Lower leg skin (tissue), 4 donors: ENCODE measurements around the gene KRTAP13-3. TPM values are rescaled to one million over a fixed set of nuclear protein-coding genes. Genes with fewer than 3 reads are reported as not detected.

Source experiments
- DNase-seq, 2 donors: peaks; one replicate each; pipeline ENCODE4 v3.0.0-alpha.2; 2019; ENCODE audit warnings: low spot score in 2 of 2
- H3K4me3 ChIP-seq: fragments of 200-600 bp; sonication (generic); 2 replicates; pipeline ENCODE4 v1.5.1; 2017; ENCODE audit warnings: mild to moderate bottlenecking, low read depth; ENCODE audit not compliant: poor library complexity, severe bottlenecking
- CTCF ChIP-seq, 3 donors: fragments of 450-650 bp; IDR thresholded peaks; one replicate each; pipeline ENCODE4 v1.5.1; 2016; ENCODE audit warnings: antibody characterized with exemption in 3 of 3, mild to moderate bottlenecking in 3 of 3, moderate library complexity in 2 of 3
- POLR2A ChIP-seq, 2 donors: fragments of 450-650 bp; IDR thresholded peaks; one replicate each; pipeline ENCODE4 v1.6.1; 2016 to 2017; ENCODE audit warnings: antibody characterized with exemption in 2 of 2, mild to moderate bottlenecking in 1 of 2, moderate library complexity in 1 of 2
- WGBS, 2 donors: methylation state at CpG; one replicate each; pipeline ENCODE4 v1.1.5; 2018; 5-methylcytosine and 5-hydroxymethylcytosine counted together
- intact Hi-C: fragments of 100-400 bp; cut with DNase I; formaldehyde crosslinking; loops from one replicate; pipeline ENCODE4 v1.15.0; 2023; ENCODE audit warnings: low total_unique reads
- total RNA-seq, 4 donors: library from RNA; depleted of rRNA; stranded (reverse); fragments of >200 nt; gene quantifications; one replicate each; pipeline ENCODE4 v1.1.0, GENCODE V29; 2016

KRTAP13-3 gene
- total RNA-seq, 4 donors from 2014 or later, result not detected

GRCh38 chr21:30430170-30430655 is 4.5 kb upstream of the KRTAP13-3 start, which contains the start of gene KRTAP13-4:
TSS of gene KRTAP13-4 (plus strand) at chr21:30430220. CDS start at chr21:30430276, 56 bp downstream.
- WGBS, 2 donors, result 81 to 83% methylated on average over 9 of the region's 9 CpGs
- intact Hi-C loops, result no loop called here
- DNase-seq, result no peak
- H3K4me3 ChIP-seq, result no peak within 1 kb of the TSS
- TF ChIP-seq CTCF (IDR thresholded peaks at IDR 0.05) (no peak), POLR2A (IDR thresholded peaks at IDR 0.05) (no peak)

- intact Hi-C loops, result no loop called here
- no peak for DNase-seq
- H3K4me3 ChIP-seq, result no peak overlapping the region
- TF ChIP-seq POLR2A (IDR thresholded peaks at IDR 0.05), result no peak
- no peak for TF ChIP-seq CTCF (IDR thresholded peaks at IDR 0.05)
- 79% methylated on average over 3 of the region's 3 CpGs for WGBS, 2 donors
These were observed 1.0 kb upstream of the KRTAP13-3 start for GRCh38 chr21:30426731-30427130.

- DNase-seq, result no peak
- intact Hi-C loops, result no loop called here
- H3K4me3 ChIP-seq, result no peak overlapping the region
- TF ChIP-seq POLR2A (IDR thresholded peaks at IDR 0.05) (no peak), CTCF (IDR thresholded peaks at IDR 0.05) (no peak)
- 77 to 88% methylated on average over 5 of the region's 5 CpGs for WGBS, 2 donors
These were observed 9.7 kb downstream of the KRTAP13-3 start for GRCh38 chr21:30415993-30416392.

GRCh38 chr21:30408782-30409494 is 16.8 kb downstream of the KRTAP13-3 start:
- WGBS, 2 donors, result 39 to 46% methylated on average over 11 to 14 of the region's 14 CpGs
- intact Hi-C loops, result no loop called here
- DNase-seq, result no peak
- no peak overlapping the region for H3K4me3 ChIP-seq
- TF ChIP-seq POLR2A (IDR thresholded peaks at IDR 0.05) (no peak), CTCF (IDR thresholded peaks at IDR 0.05) (no peak)

GRCh38 chr21:30395731-30396130 is 30.0 kb downstream of the KRTAP13-3 start, which contains the start of gene KRTAP13-1:
TSS of gene KRTAP13-1 (plus strand) at chr21:30396031. CDS start at chr21:30396087, 56 bp downstream.
- no peak within 1 kb of the TSS for H3K4me3 ChIP-seq
- DNase-seq, result no peak
- intact Hi-C loops, result no loop called here
- WGBS, 2 donors, result 57 to 62% methylated on average over 4 of the region's 4 CpGs
- TF ChIP-seq POLR2A (IDR thresholded peaks at IDR 0.05), result no peak
- TF ChIP-seq CTCF (IDR thresholded peaks at IDR 0.05), result no peak
